Upper lobe of right lung (tissue), 1 donor: ENCODE results near the gene RCL1. TPM values are rescaled to one million over a fixed set of nuclear protein-coding genes. Genes with fewer than 3 reads are reported as not detected.
"Not testable (repeated sequence)": the region's sequence is repeated elsewhere in the genome, so short reads cannot be mapped to it uniquely, and the experiment has no call there.

Experiments used
- ATAC-seq: fragments of 200-7000 bp; cut with Tn5 transposase; one replicate; pipeline ENCODE4 v1.9.1; 2020; ENCODE audit warnings: mild to moderate bottlenecking, moderate library complexity
- DNase-seq: peaks from one replicate; pipeline ENCODE4 v3.0.0-alpha.2; 2020
- H3K27ac ChIP-seq: fragments of 200-600 bp; one replicate; pipeline ENCODE4 v1.8.0; 2022
- H3K27me3 ChIP-seq: fragments of 200-600 bp; one replicate; pipeline ENCODE4 v1.8.0; 2022; ENCODE audit warnings: mild to moderate bottlenecking
- H3K36me3 ChIP-seq: fragments of 200-600 bp; one replicate; pipeline ENCODE4 v1.8.0; 2022
- H3K4me1 ChIP-seq: fragments of 200-600 bp; one replicate; pipeline ENCODE4 v1.8.0; 2022
- H3K4me3 ChIP-seq: fragments of 200-600 bp; one replicate; pipeline ENCODE4 v1.8.0; 2022; ENCODE audit warnings: mild to moderate bottlenecking
- H3K9me3 ChIP-seq: fragments of 200-600 bp; one replicate; pipeline ENCODE4 v1.8.0; 2022
- intact Hi-C: fragments of 100-400 bp; cut with DNase I; formaldehyde crosslinking; loops from one replicate; pipeline ENCODE4 v1.11.0; 2022
- total RNA-seq: library from RNA; stranded (reverse); fragmentation: NEBNext Ultra II Directional; extraction: Animal tissue kit (Norgen Biotek cat#: 25700); gene quantifications from one replicate; pipeline ENCODE4 v1.2.1, GENCODE V29; 2021
- TF ChIP-seq, protein P1 (sequence below): fragments of 200-600 bp; IDR thresholded peaks from one replicate; pipeline ENCODE4 v1.8.0; 2022; ENCODE audit warnings: antibody characterized with exemption
- donor health status: DM: no; HTN: yes; CAD: no; lungs with severe emphysema.

RCL1 gene
- total RNA-seq, 1 donor from 2014 or later = 19.6 TPM

DNA sequence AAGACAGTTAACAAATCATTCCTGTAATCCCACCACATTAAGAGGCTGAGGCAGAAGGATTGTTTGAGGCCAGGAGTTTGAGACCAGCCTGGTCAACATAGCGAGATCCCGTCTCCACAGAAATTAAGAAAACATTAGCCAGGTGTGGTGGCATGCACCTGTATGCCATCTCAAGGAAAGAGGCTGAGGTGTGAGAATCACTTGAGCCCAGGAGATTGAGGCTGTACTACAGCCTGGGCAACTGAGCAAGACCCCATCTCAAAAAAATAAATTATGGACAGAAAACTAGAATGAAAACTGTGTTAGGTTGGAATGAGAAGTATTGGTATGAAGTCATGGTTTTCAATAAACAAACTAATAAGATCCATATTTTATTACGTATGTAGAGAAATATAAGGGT is 28.7 kb upstream of the RCL1 start:
- Histone ChIP-seq H3K27me3 (no peaks in the 10 kb centered on the region), H3K27ac (no peak overlapping the region), H3K36me3 (no peaks in the 10 kb centered on the region), H3K4me3 (no peak overlapping the region), H3K4me1 (peaks cover 14% of the 10 kb centered on the region), H3K9me3 (no peaks in the 10 kb centered on the region)
- ATAC-seq (no peak), DNase-seq (no peak)
- TF ChIP-seq, protein P1, sequence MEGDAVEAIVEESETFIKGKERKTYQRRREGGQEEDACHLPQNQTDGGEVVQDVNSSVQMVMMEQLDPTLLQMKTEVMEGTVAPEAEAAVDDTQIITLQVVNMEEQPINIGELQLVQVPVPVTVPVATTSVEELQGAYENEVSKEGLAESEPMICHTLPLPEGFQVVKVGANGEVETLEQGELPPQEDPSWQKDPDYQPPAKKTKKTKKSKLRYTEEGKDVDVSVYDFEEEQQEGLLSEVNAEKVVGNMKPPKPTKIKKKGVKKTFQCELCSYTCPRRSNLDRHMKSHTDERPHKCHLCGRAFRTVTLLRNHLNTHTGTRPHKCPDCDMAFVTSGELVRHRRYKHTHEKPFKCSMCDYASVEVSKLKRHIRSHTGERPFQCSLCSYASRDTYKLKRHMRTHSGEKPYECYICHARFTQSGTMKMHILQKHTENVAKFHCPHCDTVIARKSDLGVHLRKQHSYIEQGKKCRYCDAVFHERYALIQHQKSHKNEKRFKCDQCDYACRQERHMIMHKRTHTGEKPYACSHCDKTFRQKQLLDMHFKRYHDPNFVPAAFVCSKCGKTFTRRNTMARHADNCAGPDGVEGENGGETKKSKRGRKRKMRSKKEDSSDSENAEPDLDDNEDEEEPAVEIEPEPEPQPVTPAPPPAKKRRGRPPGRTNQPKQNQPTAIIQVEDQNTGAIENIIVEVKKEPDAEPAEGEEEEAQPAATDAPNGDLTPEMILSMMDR = no peak
- intact Hi-C loops = loop anchor here (5.0 to 10.0 kb wide), 2 partner anchors 161 to 223 kb away; partner anchors contain the start of gene JAK2

DNA sequence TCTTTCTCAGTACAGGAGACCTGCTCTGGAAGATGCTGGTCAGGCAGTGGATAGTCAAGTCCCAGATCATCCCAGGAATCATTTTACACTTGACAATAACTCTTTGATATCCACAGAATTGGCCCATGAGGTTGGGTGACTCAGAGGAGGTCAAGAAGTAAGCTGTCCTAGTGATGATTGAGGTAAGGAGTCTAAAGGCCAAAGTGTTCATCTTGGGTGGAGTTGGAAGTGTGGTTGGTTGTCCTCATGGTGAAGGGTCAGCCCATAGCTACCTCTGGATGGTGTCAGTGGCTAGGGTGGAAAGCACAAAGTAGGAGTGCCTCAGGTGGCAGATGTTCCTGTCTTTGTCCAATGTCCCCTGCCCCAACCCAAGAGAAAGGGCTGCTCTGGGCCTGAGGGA is 24.1 kb upstream of the RCL1 start:
- Histone ChIP-seq H3K9me3 (no peaks in the 10 kb centered on the region), H3K27ac (no peak overlapping the region), H3K27me3 (no peaks in the 10 kb centered on the region), H3K36me3 (no peaks in the 10 kb centered on the region), H3K4me3 (no peak overlapping the region), H3K4me1 (no peaks in the 10 kb centered on the region)
- intact Hi-C loops = loop anchor here (10.0 kb wide), 1 partner anchor 156 kb away; no protein-coding TSS in a partner anchor
- TF ChIP-seq, protein P1 = no peak
- no peak for DNase-seq
- no peak for ATAC-seq

DNA sequence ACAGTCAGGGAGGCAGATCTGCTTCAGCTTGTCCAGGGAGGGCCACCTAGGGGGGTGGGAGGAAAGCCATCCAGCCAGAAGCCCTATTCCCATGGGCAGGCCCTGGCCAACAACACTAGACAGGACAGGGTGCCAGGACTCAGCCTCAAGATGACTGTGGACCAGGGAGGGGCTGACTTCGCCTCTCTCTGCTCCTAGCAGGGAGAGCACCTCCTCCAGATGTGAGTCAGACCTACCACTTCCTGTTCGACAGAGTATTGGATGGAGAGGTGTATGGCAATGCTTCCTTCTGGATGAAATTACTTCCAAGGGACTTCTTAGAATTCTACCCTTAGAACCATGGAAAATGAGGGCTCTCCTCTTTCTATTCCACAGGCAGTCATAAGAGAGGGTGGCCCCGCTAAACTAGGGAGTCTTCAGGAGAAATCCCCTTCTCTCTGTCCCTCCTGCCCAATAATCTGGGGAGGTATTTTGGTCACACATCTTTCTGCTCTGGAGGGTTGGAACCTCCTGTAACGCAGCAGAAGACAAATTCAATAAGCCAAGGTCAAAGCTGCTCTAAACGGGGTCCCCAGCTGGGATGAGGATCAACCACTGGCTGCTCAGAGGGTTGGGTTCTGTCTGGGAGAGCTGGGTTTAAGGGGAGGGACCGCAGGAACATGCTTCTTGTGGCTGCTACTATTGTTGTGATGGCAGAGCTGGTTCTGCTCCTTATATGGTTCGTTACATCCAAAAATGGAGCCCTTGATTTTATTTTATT is 23.2 kb upstream of the RCL1 start:
- Histone ChIP-seq H3K27ac (no peak overlapping the region), H3K27me3 (no peaks in the 10 kb centered on the region), H3K4me3 (no peak overlapping the region), H3K9me3 (no peaks in the 10 kb centered on the region), H3K36me3 (no peaks in the 10 kb centered on the region), H3K4me1 (no peaks in the 10 kb centered on the region)
- no peak for DNase-seq
- intact Hi-C loops = loop anchor here (10.0 kb wide), 1 partner anchor 155 kb away; no protein-coding TSS in a partner anchor
- ATAC-seq = peak; percentile 39
- TF ChIP-seq, protein P1 = no peak

DNA sequence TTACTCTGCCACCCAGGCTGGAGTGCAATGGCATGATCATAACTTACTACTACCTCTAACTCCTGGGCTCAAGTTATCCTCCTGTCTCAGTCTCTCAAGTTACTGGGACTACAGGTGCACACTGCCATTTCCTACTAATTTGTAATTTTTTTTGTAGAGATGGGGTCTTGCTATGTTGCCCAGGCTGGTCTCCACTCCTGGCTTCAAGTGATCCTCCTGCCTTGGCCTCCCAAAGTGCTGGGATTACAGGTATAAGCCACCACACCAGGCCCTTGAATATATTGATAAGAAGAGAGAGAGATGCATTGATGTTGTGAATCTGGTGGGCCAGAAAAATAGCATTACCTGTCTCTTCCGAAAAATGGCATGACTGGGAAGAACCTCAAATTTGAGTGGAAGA is 21.0 kb upstream of the RCL1 start:
- no peaks in the 10 kb centered on the region for H3K36me3 ChIP-seq
- DNase-seq = no peak
- H3K4me1 ChIP-seq = no peaks in the 10 kb centered on the region
- ATAC-seq = no peak
- H3K27ac ChIP-seq = no peak overlapping the region
- H3K4me3 ChIP-seq = no peak overlapping the region
- TF ChIP-seq, protein P1 = no peak
- H3K27me3 ChIP-seq = no peaks in the 10 kb centered on the region
- no peaks in the 10 kb centered on the region for H3K9me3 ChIP-seq
- intact Hi-C loops = no loop called here

DNA sequence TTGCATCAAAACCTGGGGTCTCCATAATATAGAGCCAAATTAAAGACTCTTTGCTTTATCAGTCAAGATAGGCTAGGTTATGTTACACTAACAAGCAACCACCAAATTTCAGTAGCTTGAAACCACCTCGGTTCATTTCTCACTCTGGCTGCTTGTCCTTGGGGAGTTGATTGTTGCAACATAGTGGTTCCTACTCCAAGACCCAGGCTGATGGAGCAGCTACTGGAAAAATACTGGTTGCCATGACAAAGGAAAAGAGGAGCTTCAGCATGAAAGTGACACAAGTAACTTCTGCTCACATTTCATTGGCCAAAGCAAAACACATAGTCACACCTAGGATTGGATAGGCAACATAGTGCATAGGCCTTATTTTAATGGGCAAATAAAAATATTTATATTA is 18.5 kb upstream of the RCL1 start:
- H3K36me3 ChIP-seq = no peaks in the 10 kb centered on the region
- TF ChIP-seq, protein P1 = no peak
- ATAC-seq (no peak), DNase-seq (no peak)
- H3K4me3 ChIP-seq = no peak overlapping the region
- H3K27ac ChIP-seq = no peak overlapping the region
- H3K9me3 ChIP-seq = no peaks in the 10 kb centered on the region
- H3K4me1 ChIP-seq = no peaks in the 10 kb centered on the region
- intact Hi-C loops = no loop called here
- no peaks in the 10 kb centered on the region for H3K27me3 ChIP-seq

DNA sequence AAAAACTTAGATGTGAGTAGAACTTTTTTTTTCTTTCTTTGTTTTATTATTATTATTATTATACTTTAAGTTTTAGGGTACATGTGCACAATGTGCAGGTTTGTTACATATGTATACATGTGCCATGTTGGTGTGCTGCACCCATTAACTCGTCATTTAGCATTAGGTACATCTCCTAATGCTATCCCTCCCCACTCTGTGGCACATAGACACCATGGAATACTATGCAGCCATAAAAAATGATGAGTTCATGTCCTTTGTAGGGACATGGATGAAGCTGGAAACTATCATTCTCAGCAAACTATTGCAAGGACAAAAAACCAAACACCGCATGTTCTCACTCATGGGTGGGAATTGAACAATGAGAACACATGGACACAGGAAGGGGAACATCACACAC is 17.8 kb upstream of the RCL1 start:
- H3K27ac ChIP-seq, H3K4me3 ChIP-seq, H3K27me3 ChIP-seq, H3K36me3 ChIP-seq, ATAC-seq, intact Hi-C loops, H3K4me1 ChIP-seq, DNase-seq, H3K9me3 ChIP-seq: not testable (repeated sequence)
